ENCODE data around the gene SEC24B.

Gene SEC24B
- total RNA-seq, result 40.5 to 87.5 (median 52.8) reads per million in 18 experiments

DNA sequence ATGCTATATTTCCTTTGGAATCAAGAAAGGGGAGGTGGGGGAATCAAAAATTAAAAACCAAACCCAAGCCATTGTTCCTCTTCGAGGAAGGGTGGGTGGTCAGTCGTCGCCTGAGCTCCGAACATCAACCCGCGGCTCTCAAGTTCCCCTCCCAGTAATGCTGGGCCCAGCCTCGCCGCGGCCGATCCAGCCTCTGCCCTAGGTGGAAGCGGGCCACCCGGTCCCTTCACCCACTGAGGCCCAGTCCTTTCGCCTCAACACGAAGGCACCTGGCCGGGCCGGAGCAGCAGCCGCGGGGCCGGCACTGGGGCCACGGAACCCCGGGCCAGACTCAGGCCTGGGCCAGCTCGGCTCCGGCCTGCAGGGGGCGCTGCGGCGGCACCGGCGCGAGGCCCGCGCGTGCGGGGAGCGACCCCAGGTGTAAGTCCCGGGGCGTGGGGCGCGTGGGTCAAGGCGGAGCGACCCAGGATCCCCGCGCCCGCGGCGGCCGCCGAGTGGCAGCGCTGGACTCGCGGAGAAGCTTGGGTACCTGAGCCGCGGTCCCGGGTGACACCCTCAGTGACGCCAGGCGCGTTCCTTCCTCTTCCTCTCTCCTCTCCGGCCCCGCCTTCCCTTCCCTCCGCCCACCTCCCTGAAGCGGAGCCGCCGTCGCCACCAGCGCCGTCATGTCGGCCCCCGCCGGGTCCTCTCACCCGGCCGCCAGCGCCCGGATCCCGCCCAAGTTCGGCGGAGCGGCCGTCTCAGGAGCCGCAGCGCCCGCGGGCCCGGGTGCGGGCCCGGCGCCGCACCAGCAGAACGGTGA lies at the start of gene SEC24B:
Gene SEC24B, plus strand, starts transcription at position 611 of the 802 bp plus-strand sequence. Its CDS starts 55 bp downstream, at position 666.
- DNase-seq, result peak; percentile 85 to 90

DNA sequence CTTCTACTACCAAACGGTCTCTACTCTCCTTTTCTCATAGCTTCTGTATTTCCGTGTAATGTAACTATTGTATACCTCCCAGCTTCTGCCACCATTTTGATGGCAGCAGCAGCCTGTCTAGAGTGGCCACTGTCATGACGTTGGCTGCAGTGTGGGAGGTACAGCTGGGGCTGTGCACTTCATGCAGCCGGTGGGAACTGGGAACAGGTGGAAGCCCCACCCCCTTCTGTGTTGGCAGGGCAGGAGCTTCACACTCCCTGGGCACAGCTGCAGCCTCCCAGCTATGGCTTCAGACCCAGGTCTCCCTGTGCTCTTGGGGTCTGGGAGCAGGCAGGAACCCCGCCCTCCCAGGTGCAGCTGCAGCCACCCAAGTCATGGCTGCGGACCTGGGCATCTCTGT lies 49.8 kb upstream of the SEC24B start:
- no peak for DNase-seq

DNA sequence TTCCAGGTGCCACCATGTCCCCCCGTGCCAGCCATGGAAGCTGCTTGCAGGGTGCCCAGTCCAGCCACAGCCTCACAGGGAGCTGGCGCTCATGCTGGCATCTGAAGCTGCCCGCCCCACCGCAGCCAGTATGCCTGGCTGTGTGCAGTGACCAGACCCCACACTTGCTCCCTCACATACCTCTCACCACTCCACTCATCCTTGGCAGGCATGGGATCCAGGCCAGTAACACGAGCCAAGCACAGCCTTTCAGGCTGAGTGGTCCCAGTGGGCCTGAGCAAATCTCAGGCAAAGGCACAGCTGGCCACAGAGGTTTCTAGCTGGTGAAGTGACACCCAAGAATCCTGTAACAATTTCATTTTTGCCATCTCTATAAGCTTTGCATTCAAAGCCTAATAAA lies 48.4 kb upstream of the SEC24B start:
- DNase-seq, result no peak

DNA sequence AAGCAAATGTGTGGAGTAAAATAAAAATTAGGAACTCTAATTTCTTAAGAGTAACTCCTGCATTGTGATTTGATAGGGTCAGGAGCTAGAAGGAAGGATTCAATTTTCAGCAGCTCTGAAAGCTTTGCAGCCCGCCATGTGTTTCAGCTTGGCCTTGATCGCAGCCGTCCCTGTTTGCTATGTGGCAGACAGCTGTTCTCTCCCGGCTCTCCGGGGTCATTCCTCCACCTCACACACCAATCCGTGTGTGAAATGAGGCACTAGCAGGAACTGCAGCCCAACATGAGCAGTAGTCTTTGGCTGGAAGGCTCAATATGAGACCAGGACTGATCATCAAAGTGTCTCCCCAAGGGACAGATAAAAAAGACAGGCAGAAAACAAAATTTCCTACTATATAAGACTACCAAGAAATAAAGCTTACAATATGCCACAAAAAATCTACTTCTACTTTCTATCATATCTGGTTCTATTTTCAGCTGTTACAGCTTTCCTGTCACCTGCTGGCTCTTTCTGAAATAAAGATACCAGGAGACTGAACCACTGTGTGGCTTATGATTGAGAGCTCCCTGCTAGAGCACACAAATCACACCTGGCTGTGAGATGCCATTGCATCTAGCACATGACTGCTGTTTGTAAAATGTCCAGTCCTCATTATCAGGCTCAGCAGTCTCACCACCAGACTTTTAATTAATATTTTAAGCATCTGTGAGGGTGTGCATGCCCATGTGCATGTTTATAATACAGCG lies 44.1 kb upstream of the SEC24B start:
- DNase-seq, result no peak

DNA sequence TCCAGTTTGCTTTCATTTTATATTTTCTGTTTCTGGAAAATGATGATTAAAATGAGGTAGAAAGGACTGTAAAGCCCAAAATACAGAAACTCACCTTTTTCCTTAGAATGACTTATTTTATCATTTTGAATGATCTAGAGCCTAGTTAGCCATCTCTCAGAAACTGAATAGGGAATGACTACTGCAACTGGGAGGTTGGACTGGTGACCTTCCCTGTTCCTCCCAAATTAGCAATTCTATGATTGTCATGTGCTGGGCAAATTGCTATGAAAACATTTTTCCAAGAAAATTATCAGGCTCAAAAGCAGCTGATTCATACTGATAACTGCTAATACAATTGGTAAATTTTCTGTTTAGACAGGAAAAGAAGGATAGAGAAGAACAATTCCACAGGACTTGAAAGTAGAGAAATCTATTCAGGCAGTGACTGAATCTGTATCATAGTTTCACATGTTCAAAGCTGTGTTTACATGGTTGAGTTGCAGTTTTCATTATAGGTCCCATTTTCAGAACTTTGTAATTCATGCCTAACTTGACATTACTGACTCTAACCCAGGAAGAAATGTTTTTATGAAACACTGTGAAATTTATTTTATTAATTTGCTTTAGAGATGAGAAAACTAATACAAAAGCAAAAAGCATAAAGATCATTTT lies 43.4 kb upstream of the SEC24B start:
- DNase-seq, result no peak

DNA sequence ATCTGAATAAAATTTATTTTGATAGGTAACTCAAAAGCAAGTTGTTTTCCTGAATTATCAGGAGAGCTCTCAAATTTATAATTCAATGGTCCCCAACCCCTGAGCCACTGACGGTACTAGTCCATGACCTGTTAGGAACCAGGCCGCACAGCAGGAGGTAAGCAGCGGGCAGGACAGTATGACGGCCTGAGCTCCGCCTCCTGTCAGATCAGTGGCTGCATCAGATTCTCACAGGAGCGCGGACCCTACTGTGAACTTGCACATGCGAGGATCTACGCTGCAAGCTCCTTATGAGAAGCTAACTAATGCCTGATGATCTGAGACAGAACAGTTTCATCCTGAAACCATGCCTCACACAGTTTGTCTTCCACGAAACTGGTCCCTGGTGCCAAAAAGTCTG lies 37.9 kb upstream of the SEC24B start:
- DNase-seq, result no peak

DNA sequence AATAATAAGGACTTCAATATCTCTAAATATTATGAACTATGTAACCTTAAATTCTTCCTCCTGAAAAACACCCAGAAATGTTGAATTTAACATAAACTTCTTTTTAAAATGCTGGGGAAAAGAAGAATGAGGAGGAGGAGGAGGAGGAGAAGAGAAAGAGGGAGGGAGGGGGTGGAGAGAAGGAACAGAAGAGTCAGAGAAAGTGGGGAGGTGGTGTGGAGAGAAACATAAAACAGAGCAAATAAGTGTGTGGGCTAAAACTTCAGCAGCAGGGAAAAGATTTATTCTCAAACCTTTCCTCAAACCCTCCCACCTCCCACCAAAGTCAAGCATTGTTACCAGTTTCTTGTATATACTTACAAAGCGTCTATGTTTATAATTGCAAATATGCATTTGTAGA lies 34.7 kb upstream of the SEC24B start:
- no peak for DNase-seq

DNA sequence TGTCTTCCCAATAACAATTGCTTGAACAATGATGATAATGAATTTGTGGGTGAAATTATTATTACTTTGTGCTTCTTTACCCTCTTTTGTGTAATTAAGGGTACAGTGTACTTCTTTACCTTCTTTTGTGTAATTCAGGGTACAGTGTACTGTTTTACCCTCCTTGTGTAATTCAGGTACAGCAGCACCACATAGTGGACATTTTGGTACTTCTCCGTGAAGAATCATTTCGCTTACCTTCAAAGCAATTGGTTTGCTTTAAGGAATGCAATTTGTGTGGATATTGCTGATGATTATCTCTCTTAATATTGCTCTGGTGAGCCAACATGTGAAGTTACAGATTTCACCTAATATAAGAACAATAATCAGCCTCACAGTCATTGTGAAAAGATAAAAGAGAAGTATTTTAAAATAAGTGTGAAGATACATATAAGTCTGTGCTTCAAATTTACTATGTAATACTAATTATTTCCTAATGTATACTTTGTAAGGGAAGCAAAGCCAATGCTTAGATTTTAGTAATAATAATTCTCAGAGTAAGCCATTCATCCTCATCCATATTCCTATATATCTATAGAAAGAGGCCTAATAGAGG lies 27.2 kb upstream of the SEC24B start:
- peak; percentile 35 to 41 for DNase-seq

DNA sequence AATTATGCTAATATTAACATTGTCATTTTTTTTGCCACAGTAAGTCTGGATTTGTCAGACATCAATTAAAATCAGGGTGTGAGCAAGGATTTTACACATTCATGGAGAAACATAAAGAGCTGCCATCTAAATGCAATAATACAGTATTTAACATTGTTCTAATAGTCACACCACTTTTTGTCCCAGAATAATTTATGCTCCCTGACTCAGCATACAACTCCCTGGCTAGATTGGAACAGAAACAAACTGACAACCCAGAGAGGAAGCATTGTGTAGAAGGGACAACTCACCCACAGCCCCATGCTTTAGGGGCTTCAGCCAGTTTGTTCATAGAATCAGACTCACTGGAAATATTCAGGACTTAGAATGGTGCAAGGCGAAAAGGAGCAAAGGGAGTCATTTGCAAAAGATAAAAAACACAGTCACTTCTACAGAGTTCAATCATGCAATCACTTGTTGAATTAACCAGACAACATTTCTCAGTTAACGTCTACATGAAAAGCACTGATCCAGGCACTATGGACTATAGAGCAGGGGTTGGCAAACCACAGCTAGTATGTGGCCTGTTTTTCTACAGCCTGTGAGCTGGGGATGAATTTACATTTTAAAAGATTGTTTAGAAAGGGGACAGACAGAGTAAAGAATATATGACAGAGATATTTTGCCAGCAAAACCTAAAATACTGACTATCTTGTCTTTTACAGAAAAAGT lies 26.4 kb upstream of the SEC24B start:
- DNase-seq, result no peak

DNA sequence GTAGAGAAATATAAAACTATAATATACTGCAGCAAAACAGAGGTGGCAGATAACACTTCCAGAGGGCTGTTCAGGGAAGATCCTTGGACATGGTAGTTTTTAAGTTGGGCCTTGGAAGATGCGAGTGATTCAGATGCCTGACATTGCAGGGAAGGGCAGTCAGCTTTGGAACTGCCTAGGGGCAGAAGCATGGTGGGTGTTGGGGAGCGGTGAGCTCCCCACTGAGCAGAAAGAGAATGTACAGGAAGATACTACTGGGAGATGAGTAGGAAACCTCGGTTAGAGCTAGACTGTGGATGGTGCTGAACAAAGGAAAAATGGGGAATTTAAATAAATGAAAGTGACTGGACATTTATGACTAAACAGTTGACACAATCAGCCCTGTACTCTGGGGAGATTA lies 24.9 kb upstream of the SEC24B start:
- DNase-seq, result no peak

DNA sequence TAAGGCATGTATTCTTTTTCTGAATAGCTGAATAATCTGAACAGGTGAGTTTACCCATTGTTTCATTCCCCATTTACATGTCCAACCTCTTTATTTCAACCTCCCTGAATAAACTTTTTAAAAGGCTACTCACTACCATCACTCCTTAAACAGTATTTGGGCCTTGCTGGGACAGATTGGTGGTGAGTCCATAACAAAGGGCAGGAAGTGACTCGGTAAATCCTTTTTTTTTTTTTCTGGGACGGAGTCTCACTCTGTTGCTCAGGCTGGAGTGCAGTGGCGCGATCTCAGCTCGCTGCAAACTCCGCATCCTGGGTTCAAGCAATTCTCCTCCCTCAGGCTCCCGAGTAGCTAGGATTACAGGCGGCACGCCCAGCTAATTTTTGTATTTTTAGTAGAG lies 23.4 kb upstream of the SEC24B start:
- no peak for DNase-seq

DNA sequence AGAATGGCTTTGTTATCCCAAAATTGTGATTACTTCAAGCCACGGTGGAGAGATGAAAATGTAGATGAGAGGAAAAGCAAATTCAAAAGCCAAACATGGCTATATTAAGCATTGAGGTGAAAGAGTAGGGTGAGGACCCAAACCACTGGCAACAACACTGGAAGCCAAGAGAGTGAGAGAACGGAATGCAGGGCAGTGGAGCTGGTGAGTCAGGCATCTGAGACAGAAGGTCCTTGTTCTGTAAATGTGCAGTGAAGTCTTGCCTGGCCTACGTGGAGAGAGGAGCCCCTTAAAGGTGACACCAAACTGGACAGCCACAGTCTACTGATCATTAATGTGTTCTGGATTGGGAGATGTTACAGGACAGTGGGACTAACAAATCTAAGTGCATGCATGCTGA lies 22.8 kb upstream of the SEC24B start:
- DNase-seq, result no peak

DNA sequence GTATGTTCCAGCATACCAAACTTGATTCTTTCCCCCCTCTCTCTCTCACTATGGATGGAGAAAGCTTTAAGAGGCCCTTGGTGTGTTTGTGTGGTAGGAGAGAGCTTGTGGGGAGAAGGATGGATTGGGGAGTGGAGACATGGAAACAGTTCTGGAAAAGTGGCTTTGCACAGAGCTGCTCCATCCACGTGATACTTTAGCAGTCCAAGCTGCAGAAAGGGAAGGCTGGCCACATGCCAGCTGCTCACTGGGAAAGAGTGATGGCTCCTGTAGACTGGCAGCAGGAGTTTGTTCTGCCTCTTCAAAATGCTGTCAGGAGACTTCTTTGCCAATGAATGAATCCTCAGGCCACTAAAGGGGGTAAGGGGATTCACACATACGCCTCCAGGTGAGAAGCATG lies 21.7 kb upstream of the SEC24B start:
- DNase-seq, result no peak

DNA sequence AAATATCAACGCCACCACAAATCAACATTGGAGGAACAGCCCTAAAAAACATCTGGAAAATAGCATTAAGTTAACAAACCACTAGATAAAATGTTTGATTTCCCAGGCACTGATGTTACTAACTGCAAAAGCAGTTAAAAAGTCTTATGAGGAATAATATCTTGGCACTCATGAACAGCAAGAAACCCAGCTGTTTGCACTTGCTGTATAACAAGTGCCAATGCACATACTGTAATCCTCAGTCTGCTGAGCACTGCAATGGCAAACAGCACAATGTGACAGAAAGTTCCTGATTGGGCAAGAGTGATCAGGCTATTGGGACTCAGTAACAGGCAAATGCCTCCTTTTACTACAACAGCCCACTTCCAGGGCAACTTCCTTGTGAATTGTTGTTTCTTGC lies 20.8 kb upstream of the SEC24B start:
- no peak for DNase-seq

DNA sequence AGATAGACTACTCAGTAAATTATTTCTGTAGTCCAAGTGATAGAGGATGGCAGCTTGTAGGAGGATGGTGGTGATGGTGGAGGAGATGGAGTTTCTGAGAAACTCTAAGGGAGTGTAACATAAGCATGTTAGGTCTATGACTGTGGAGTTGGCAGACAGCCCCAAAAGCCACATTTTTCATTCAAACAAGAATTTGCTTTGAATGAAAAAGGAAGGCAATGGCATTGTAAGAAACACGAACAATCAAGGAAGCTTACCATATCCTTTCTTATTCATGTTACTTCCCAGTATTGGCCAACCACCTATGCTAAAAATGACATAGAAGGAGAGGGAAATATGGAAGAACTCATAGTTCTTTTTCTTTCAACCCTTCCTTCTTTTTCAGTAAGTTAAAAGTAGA lies 18.7 kb upstream of the SEC24B start:
- no peak for DNase-seq

DNA sequence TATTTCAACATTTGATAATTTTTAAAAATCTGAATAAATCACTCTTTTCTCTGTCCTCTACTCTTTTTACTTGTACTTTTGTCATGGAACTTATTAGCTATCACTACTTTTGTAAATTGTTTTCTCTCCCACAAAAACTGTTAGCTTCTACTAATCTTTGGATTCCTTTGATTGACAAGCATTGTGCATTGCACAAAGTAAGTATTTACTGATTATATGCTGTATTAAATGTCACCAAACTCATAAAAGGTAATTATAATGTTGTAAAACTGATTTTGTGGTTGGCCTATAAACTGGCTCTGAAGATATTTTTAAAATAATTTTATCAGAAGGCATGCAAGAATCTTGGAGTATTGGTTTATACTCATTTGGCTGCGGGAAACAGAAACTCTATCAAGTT lies 15.0 kb upstream of the SEC24B start:
- DNase-seq, result no peak

DNA sequence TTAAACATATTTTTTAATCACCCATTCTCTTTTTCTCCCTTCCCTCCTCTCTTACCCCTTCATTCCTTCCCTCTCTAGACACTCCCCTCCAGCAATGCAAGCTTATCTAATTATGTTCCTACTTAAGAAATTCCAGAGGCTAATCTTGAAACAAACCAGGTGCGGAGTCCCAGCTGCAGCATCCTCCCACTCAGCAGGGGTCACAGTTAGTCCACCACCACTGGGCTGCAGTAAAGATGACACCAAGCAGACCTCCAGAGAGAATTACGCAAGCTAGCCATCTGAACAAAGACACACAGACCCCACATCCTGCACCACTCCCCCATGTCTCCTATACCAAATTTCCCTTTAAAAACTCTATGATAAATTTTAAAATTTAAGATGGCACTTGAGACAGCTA lies 13.9 kb upstream of the SEC24B start:
- no peak for DNase-seq

DNA sequence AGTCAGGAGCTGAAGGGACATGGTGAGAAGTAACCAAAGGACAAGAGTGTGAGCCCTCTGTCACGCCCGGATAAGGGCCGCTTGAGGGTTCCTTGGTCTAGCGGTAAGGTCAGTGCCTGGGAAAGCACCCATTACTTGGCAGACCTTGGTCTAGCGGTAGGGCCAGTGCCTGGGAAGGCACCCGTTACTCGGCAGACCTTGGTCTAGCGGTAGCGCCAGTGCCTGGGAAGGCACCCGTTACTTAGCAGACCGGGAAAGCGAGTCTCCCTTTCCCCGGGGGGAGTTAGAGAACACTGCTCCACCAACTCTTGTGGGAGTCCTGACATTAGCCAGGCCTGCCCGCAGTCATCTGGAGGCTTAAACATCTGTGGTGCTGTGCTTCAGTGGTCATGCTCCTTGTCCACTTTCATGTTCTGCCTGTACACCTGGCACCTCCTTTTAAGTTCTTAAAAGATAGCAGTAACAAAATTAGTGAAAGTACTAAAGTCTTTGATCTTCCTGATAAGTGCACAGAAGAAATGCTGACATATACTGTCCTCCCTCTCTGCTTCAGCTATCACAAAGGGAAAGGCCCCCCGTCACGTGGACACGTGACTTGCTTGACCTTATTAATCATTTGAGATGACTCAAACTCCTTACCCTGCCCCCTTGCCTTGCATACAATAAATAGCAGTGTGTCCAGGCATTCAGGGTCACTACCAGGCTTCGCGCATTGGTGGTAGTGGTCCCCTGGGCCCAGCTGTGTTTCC lies 9.3 kb upstream of the SEC24B start:
- no peak for DNase-seq

DNA sequence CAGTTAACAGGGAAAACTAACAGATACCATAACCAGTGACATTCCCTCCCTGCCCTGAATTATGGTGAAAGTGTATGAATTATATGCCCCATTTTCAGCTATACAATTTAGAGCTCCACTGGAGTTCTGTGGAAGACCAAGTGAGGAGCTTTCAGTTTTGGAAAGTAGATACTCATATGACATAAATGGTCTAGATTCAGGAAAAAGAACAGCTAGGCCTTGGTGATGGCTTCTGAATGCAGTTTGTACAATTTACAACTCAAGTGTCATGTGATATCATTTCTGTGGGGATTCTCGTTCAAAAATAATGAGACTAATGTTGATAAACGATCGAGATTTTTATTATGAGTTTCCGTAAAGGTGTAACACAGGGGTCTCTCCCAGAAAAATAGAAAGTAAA lies 8.2 kb upstream of the SEC24B start:
- no peak for DNase-seq

DNA sequence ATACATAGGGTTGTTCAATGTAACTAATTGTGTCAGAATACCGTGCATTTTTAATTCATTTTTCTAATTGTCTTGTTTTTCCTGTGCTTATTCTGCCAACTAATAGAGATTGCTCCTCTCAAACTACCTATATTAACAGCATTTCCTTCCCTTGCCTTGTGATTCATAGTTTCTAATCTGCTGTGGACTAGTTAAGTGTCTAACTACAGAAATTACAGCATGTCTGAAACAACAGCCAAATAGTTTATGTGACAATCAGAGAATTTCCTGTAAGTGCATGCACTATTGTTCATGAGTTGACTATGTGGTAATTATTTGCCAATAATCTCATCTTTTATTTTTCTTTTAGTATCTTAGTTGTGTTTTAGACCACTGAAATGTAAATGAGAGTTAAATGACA lies 4.1 kb upstream of the SEC24B start:
- DNase-seq, result no peak

DNA sequence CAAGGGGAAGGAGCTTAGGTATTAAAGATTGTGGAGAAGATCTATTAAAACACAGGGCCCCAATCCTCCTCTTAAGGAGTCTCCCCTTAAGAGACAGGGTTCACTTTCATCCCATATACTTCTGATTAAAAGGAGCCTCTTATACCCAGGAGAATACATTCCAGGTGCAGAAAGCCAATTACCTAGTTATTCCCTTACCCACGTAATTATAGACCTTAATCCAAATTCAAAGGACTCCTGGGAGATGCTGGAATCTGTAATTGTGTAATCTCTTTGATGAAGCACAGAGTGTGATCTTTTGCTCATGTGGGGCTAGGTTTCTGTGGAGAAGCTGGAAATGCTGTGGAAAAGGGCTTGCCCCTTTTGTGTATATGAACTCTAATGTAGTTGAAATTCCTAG lies 1.4 kb upstream of the SEC24B start:
- no peak for DNase-seq

DNA sequence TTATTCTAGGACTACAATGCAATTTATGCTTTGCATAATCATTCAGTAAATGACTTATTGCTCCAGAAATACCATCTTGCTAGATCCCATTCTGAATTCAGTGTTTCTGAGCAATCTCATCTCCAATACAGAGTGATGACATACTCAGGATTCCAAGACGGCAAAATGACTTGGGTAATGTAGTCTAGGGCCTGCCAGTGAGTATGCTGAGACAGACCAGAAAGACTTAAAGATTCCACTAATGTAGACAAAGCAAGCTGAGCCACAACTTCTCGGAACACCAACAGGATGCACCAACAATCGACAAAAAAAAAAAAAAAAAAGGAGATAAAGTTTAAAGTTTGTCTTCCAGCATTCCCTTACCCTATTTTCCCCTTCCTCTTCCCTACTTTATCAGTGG lies 919 bp upstream of the SEC24B start:
- DNase-seq, result peak; percentile 9 to 31
